GM18868 (cell line): Measurements from ENCODE around the gene SHMT2.

ENCODE experiments used
- ATAC-seq: cut with Tn5 transposase; IDR thresholded peaks from one replicate; pipeline ENCODE4 v1.9.1; 2021; ENCODE audit warnings: mild to moderate bottlenecking, moderate library complexity; ENCODE audit not compliant: unreplicated experiment

The SHMT2 gene

DNA sequence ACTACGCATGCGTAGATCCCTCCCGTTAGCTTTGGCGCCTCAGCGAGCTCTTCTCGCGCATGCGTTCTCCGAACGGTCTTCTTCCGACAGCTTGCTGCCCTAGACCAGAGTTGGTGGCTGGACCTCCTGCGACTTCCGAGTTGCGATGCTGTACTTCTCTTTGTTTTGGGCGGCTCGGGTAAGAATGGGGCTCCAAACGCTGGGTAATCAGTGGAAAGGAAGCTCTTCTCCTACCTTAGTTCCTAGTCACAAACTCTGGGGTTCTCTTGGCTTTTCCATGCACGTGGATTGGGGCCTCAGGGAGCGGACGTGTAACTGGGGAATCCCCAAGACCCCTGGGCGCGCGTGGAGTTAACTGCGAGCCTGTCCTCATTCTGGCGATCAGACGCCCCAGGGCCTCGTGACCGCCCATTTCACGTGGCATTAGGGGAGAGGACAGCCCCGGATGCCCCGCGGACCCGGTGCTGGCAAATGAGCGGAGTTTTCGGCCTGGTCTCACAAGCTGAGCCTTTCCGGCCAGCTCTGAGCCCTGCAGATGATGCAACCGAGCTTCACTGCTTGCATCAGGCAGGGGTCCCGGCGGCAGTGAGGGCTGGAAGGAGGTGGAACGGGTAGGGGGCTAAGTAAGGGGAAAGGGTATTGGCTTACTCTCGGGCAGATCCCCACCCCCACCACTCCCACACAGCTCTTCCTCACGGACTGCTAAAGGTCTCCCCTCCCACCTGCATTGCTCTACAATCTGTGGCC, at the start of gene SHMT2:
SHMT2 (plus strand) TSS at position 78 of the 747 bp plus-strand sequence; CDS start at position 146, 68 bp downstream.
- ATAC-seq, result peak; percentile 63

DNA sequence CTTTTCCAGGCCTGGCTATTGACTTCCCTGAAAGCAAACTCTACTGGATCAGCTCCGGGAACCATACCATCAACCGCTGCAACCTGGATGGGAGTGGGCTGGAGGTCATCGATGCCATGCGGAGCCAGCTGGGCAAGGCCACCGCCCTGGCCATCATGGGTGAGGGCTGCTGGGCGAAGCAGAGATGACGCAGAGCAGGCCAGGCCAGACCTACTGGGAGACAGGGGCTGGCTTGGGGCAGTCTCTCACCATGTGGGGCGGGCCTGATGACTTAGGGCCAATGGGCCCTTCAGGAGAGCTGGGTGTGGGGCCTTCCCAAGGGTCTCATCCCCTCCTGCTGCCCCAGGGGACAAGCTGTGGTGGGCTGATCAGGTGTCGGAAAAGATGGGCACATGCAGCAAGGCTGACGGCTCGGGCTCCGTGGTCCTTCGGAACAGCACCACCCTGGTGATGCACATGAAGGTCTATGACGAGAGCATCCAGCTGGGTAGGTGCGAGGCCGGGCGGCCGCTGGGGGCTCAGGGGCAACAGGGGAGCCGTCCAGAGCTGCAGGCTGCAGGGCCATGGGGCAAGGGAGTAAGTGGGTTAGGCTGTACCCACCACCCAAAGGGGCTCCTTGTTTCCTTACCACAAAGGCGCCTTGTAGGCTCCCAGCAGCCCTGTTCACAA, 49.1 kb upstream of the SHMT2 start:
- no peak for ATAC-seq

DNA sequence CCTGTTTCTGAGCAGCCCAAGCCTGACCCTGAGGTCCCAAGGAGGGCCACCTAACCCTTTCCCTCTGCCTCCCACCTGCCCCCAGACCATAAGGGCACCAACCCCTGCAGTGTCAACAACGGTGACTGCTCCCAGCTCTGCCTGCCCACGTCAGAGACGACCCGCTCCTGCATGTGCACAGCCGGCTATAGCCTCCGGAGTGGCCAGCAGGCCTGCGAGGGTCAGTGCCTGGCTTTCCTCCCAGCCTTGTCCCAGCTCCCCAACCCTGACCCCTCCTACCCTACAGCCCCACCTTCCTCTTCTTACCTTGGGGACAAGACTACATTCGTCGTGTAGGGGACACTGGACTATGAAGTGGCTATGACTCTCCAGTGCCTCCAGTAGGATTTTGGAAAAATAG, 48.4 kb upstream of the SHMT2 start:
- ATAC-seq, result no peak

DNA sequence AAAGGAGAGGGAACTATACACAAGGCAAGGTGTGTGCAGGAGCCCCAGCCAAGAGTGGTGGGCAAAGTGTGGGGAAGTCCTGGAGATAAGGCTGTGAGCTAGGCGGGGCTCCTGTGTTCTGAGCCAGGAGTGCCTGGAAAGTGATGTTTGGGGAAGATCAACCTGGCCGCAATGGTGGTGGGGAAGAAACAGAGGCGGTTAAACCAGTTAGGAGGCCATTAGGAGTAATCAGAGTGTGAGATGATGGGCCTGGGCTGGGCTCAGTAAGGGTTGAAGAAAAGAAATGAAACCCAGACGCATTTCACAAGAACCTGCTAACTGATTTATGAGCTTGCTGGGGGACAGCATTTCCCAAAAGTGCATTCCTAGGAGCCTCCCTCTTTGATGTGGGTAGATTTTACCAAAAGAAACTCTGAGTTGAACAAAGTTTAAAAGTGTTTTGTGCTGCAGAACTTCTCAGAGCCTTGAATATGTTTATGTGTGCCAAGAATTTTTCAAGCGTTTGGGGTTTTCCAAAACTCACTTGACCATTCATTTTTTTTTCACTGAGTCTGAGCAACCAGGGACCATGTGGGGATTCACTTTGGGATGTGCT, 47.9 kb upstream of the SHMT2 start:
- no peak for ATAC-seq

DNA sequence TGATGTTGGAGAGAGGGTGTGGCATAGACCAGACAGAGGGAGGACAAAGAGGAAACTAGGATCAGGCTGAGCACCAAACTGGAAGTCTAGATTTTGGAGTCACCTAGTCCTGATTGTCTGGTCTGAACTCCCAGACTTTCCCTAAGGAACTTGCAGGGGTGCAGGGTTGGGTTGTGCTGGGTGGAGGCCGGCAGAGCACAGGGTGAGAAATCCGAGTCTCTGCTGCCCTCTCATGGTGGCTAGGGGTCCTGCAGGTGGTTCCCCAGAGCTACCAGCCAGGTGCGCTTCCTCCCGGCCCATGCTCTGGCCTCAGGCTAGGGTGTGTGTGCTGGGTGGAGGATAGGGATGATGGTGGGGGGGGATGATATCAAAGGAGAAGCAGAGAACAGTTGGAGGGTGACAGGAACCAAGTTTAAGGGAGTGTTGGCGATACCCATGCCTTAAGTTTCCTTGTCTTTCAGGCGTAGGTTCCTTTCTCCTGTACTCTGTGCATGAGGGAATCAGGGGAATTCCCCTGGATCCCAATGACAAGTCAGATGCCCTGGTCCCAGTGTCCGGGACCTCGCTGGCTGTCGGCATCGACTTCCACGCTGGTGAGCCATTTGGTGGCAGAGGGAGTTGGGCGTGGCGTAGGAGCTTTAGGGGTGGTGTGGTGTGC, 46.5 kb upstream of the SHMT2 start:
- peak; percentile 89 for ATAC-seq

DNA sequence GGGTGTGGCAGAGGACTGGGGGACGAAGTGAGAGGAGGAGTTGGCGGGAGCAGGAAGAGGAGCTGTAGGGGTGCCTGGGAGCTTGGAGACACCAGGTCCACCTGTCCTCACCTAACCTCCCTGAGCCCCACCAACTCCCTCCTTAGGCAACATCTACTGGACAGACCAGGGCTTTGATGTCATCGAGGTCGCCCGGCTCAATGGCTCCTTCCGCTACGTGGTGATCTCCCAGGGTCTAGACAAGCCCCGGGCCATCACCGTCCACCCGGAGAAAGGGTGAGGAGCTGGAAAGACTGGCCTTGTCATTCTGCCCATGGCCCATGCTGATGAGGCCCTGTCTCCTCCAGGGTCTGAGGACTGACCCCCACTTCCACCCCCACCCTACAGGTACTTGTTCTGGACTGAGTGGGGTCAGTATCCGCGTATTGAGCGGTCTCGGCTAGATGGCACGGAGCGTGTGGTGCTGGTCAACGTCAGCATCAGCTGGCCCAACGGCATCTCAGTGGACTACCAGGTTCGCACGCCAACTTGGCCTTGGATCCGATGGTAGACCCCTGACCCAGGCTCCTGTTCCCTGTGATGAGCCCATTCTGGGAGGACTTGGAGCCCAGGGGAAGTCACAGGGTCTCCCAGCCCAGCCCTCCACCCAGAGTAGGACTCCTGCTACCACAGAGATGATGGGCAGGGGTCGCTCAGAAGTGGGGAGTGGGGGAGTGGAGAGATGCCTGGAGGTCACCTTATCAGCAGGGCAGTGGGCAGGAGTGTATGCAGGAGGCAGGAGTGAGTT, 45.4 kb upstream of the SHMT2 start:
- ATAC-seq, result no peak

DNA sequence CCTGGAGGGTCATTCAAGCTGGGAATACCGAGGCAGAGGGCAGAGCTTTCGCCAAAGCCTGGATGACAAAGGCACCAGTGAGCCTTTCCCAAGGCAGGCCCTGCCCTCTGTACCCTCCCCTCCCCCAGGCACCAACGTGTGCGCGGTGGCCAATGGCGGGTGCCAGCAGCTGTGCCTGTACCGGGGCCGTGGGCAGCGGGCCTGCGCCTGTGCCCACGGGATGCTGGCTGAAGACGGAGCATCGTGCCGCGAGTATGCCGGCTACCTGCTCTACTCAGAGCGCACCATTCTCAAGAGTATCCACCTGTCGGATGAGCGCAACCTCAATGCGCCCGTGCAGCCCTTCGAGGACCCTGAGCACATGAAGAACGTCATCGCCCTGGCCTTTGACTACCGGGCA, 44.1 kb upstream of the SHMT2 start:
- no peak for ATAC-seq

DNA sequence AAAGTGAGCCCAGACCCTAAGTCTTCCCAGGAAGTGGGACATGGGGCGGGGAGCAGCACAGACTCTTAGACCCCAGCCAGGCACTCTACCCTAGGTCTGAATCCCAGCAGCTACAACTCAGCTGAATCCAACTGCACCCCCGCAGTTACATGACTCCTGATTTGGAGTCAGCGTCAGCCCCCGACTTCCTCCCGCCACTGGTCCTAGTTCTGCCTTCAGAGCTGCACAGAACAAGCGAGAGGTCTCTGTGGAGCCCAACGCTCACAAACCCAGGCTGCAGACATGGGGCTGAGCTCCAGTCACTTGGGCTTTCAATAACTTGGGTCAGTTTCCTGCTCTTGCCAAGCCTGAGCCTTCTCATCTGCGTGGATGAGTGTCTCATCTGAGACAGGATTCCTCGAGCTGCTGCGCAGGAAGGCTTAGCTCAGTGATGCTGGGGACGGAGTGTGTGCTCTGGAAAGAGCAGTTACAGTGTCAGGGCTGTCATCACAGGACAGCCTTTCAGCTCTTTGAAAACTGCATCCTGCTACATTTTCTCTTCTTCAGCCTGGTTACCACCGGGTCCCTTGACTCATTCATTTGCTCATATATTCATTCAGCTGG, 43.5 kb upstream of the SHMT2 start:
- ATAC-seq, result no peak

DNA sequence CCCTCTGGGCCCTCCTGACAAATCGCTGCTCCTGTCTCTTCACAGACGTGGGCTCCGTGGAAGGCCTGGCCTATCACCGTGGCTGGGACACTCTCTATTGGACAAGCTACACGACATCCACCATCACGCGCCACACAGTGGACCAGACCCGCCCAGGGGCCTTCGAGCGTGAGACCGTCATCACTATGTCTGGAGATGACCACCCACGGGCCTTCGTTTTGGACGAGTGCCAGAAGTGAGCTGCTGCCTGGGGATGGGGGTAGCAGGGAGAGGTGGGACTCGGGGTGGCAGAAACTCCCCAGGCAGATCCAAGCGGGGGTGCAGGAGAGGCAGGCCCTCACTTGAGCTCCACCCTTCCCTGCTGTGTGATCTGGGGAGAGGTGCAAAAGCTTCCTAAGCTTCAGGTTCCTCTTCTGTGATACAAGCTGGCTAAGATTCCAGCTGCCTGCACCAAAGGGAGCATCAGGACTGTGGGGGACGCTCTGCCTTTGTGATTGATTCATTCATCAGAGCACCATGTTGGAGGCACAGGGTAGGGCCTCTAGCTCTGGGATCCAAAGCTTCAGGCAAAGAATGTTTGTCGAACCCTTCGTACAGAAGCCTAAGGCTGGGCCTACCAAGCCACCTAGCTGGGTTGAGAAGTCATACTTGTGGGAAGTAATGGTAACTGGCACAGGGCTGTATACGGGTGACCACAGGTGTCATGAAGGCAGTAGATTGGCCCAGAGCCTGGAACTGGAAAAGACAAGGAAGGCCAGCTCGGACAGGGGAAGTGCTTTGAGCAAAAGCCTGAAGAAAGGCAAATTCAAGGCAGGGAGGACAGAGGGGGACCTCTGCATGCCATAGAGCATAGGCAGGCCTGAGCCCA, 42.1 kb upstream of the SHMT2 start:
- no peak for ATAC-seq

DNA sequence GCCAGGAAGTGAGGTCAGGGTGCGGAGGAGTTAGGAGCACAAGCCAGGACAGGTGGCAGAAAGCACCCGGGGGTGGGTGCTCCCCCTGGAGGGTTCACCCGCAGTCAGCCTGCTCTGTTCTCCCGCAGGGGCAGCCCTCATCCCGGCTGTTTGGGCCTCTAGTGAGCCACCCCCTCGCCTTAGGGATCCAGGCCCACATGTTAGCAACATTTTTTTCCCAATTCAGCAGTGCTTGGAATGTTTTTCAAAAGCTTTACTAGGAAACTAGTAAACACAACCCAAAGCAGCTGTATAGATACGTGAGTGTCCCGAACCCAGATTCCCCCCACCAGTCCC, 41.5 kb upstream of the SHMT2 start:
- ATAC-seq, result no peak

DNA sequence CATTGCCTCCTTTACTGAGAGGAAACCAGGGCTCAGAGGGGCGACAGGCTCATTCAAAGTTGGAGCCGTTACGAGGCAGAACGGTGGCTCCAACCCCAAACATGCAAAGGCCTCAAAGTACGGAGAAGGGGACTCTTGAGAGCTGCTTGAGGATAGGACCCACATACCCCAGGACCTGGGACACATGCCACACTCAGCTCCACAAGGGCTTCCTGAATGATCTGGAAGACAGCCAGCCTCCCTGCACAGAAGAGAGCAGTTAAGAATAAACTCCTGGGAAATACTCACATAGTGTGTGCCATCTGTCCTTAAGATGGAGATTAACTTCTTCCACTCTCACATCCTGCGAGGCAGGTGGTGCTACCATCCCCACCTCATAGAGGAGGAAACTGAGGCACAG, 39.5 kb upstream of the SHMT2 start:
- ATAC-seq, result no peak

DNA sequence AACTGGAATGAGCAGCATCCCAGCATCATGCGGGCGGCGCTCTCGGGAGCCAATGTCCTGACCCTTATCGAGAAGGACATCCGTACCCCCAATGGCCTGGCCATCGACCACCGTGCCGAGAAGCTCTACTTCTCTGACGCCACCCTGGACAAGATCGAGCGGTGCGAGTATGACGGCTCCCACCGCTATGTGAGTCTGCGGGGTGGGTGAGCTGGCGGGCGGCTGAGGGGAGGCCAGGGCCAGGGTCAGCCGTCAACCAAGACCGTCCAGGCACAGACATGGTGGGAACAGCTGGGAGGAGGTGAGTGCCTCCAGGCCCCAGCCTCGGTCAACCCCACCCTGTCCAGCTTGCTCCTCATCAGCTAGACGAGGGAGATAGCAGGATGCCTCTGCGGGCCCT, 38.7 kb upstream of the SHMT2 start:
- no peak for ATAC-seq

DNA sequence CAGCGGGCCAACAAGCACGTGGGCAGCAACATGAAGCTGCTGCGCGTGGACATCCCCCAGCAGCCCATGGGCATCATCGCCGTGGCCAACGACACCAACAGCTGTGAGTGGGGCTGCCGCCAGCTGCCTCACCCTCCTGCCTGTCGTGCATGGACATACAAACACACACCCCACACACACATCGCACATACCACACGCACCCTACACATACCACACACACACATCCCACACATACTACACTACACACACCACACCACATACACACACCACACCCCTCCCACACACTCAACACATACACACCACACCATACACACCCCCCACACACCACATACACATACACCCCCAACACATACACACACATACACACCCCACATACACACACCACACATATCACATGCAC, 38.1 kb upstream of the SHMT2 start:
- no peak for ATAC-seq

DNA sequence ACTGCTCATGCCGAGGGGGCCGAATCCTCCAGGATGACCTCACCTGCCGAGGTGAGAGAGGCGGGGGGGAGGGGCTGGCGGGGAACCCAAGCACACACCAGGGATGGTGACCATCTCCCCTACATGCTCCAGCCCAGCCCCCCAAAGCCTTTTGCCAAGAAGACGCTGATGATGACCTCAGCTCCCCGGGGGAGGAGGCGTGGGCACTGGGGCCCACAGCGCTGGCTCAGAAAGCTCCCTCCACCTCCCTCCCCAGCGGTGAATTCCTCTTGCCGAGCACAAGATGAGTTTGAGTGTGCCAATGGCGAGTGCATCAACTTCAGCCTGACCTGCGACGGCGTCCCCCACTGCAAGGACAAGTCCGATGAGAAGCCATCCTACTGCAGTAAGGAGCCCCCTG, 36.6 kb upstream of the SHMT2 start:
- ATAC-seq, result no peak

DNA sequence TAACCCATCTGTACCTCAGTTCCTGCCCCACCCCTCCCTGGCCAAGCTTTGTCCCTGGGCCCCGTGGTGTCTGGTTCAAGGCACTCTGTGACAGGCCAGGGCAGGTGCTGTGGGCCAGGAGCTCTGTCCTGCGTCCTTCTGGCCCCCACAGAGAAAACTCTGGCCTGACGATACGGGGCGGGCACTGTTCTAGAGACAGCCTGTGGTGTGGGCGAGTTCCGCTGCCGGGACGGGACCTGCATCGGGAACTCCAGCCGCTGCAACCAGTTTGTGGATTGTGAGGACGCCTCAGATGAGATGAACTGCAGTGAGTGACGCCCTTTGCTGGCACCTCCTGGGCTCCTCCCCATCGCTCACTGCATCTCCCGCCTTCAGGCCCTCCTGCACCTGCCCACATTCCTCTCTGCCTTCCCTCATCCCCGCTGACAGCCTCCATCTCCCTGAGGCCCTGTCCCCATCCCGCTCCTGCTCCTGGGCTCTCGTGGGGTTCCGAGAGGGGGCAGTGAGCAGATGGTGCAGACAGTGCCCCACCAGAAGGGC, 35.7 kb upstream of the SHMT2 start:
- ATAC-seq, result no peak

DNA sequence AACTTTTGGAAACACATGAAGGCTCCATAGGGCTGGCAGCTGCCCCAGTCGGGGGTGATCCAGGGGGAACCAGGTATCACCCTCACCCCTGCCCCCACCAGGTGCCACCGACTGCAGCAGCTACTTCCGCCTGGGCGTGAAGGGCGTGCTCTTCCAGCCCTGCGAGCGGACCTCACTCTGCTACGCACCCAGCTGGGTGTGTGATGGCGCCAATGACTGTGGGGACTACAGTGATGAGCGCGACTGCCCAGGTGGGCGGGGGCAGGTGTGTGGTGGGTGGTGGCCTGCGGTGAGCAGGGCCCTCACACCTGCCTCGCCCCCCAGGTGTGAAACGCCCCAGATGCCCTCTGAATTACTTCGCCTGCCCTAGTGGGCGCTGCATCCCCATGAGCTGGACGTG, 35.3 kb upstream of the SHMT2 start:
- no peak for ATAC-seq

DNA sequence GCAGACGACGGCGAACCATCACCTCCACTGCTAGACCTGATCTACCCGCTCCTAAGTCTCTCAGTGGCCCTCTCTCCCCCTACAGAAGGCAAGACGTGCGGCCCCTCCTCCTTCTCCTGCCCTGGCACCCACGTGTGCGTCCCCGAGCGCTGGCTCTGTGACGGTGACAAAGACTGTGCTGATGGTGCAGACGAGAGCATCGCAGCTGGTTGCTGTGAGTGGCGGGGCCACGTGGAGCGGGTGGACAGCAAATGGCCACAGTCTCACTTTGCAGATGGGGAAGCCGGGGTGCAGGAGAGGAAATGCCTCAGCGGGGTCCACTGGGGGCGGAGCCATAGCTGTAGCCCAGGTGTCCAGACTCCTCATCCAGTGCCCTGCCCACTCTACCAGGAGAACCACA, 34.3 kb upstream of the SHMT2 start:
- ATAC-seq, result no peak

DNA sequence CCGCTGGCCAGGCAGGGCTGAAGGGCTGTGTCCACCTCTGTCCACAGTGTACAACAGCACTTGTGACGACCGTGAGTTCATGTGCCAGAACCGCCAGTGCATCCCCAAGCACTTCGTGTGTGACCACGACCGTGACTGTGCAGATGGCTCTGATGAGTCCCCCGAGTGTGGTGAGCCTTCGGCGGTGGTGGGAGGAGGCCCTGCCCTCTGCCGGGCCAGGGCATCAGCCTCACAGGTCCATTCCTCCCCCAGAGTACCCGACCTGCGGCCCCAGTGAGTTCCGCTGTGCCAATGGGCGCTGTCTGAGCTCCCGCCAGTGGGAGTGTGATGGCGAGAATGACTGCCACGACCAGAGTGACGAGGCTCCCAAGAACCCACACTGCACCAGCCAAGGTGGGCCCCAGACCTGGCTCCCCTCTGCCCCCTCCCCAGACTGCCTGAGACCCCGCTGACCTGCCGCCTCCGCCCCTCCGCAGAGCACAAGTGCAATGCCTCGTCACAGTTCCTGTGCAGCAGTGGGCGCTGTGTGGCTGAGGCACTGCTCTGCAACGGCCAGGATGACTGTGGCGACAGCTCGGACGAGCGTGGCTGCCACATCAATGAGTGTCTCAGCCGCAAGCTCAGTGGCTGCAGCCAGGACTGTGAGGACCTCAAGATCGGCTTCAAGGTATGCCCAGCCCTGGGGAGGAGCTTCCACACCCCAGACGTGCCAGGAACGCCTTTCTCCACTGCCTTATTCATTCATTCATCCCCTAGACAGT, 33.7 kb upstream of the SHMT2 start:
- ATAC-seq, result no peak

DNA sequence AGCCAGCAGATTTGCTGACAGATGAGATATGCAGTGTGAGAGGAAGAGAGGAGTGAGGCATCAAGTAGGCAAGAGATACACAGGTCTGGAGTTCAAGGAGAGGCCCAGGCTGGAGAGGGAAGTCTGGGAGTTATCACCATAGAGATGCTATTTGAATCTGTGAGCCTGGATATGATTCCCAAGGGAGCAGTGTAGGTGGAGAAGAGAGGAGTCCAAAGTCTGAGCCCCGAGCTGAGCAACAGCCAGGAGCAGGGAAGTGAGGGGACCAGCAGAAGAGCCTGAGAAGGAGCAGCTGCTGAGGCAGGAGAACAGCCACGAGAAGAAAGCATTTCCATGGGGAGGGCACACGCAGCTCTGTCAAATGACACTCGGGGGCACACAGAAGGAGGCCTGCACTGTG, 33.1 kb upstream of the SHMT2 start:
- ATAC-seq, result no peak
